HepG2 (cell line): ENCODE measurements around the gene DAB2IP. TPM values are rescaled to one million over a fixed set of nuclear protein-coding genes. Genes with fewer than 3 reads are reported as not detected.

ENCODE experiments used
- ATAC-seq: fragments of 200-7000 bp; cut with Tn5 transposase; 3 replicates; pipeline ENCODE4 v1.9.1; 2020; ENCODE audit warnings: mild to moderate bottlenecking, moderate library complexity
- BruUV-seq: library from RNA; stranded (reverse); fragments of 400-500 nt; replicated peaks from 2 replicates; lab custom pipeline; 2021; lab: Mats Ljungman, UMichigan
- CTCF ChIA-PET: fragments of 300-600 bp; formaldehyde crosslinking; extraction: SDS; loops from one replicate; lab custom pipeline; 2021; ENCODE audit warnings: low total read pairs, inconsistent platforms, low intra/inter-chr PET ratio; lab: Yijun Ruan, JAX
- POLR2A ChIA-PET: fragments of 350-600 bp; sonication (Branson Sonifier 250); formaldehyde crosslinking; loops from one replicate; lab custom pipeline; 2020; ENCODE audit warnings: antibody characterized with exemption, inconsistent platforms; lab: Yijun Ruan, JAX
- DNase-seq: peaks from one replicate; pipeline ENCODE4 v3.0.0-alpha.2; 2015; ENCODE audit warnings: low spot score
- FAIRE-seq: peaks from 3 replicates; lab custom pipeline; 2011; peaks lifted over from hg19 to GRCh38; lab: Jason Lieb, UNC
- H2AFZ ChIP-seq: one replicate; pipeline ENCODE4 v1.6.1; 2011; ENCODE audit warnings: low read length, inconsistent platforms
- H3K27ac ChIP-seq: fragments of 300-600 bp; 3 replicates; pipeline ENCODE4 v1.8.0; 2011; ENCODE audit warnings: mixed run types, mild to moderate bottlenecking, mixed read lengths, low read length, inconsistent platforms; ENCODE audit not compliant: insufficient read depth; ENCODE audit errors: extremely low read length
- H3K27me3 ChIP-seq, 2 experiments: fragments of 200-600 bp in 1 of 2; 2 replicates in 1 of 2; 3 replicates in 1 of 2; pipeline versions ENCODE4 v1.6.0 to v1.8.0; 2011; ENCODE audit warnings: low read length in 2 of 2, mild to moderate bottlenecking in 2 of 2, moderate library complexity in 2 of 2, inconsistent platforms in 1 of 2; ENCODE audit not compliant: insufficient read depth in 2 of 2, control insufficient read depth in 1 of 2
- H3K36me3 ChIP-seq, 2 experiments: fragments of 200-600 bp in 1 of 2; replicated peaks in 1 of 2; 2 replicates in 1 of 2; 3 replicates in 1 of 2; pipeline versions ENCODE4 v1.5.1 to v1.8.0; 2011; ENCODE audit warnings: low read length in 2 of 2, inconsistent platforms in 1 of 2; ENCODE audit not compliant: insufficient read depth in 2 of 2, control insufficient read depth in 1 of 2
- H3K4me1 ChIP-seq: 2 replicates; pipeline ENCODE4 v1.5.1; 2012; ENCODE audit warnings: low read length, inconsistent platforms; ENCODE audit not compliant: insufficient read depth
- H3K4me2 ChIP-seq: 2 replicates; pipeline ENCODE4 v1.6.0; 2011; ENCODE audit warnings: low read depth, low read length, inconsistent platforms
- H3K4me3 ChIP-seq, 3 experiments: fragments of 200-600 bp in 1 of 3; sonication (generic), shearing (Covaris generic) in 1 of 3; replicated peaks in 1 of 3; 2 replicates each; pipeline ENCODE4 v1.5.1; 2011 to 2016; ENCODE audit warnings: low read length in 3 of 3, inconsistent platforms in 2 of 3, low read depth in 2 of 3, mild to moderate bottlenecking in 2 of 3, control low read depth in 1 of 3, mixed read lengths in 1 of 3; ENCODE audit not compliant: insufficient read depth in 1 of 3
- H3K79me2 ChIP-seq: one replicate; pipeline ENCODE4 v1.6.1; 2011; ENCODE audit warnings: low read length, inconsistent platforms; ENCODE audit not compliant: insufficient read depth
- H3K9ac ChIP-seq: 2 replicates; pipeline ENCODE4 v1.6.0; 2011; ENCODE audit warnings: mild to moderate bottlenecking, low read depth, low read length, inconsistent platforms; ENCODE audit not compliant: insufficient read depth
- H3K9me3 ChIP-seq: 2 replicates; pipeline ENCODE4 v1.5.1; 2012; ENCODE audit warnings: mild to moderate bottlenecking, low read length
- H4K20me1 ChIP-seq: 2 replicates; pipeline ENCODE4 v1.6.0; 2011; ENCODE audit warnings: inconsistent platforms, mild to moderate bottlenecking, low read length, moderate library complexity; ENCODE audit not compliant: insufficient read depth
- ZKSCAN5 ChIP-seq: sonication (generic); formaldehyde crosslinking; IDR thresholded peaks from 2 replicates; pipeline ENCODE4 v1.5.1; 2020; ENCODE audit warnings: mild to moderate bottlenecking, missing genetic modification reagents
- ZMYM3 ChIP-seq: sonication (generic); formaldehyde crosslinking; IDR thresholded peaks from 2 replicates; pipeline ENCODE4 v1.5.1; 2020; ENCODE audit warnings: mild to moderate bottlenecking, missing genetic modification reagents
- ZNF646 ChIP-seq: sonication (generic); formaldehyde crosslinking; IDR thresholded peaks from 2 replicates; pipeline ENCODE4 v1.9.0; 2021; ENCODE audit warnings: mild to moderate bottlenecking, missing genetic modification reagents
- WGBS: methylation state at CpG from one replicate; pipeline ENCODE4 v1.1.6; 2017; ENCODE audit warnings: low lambda C conversion rate; 5-methylcytosine and 5-hydroxymethylcytosine counted together
- in situ Hi-C: cut with HindIII; loops from 2 replicates; pipeline ENCODE4 v1.10.0; 2017; ENCODE audit warnings: low pct_unique_long_range_greater_than_20kb; ENCODE audit not compliant: extremely low pct_ligation_motif_present
- intact Hi-C: fragments of 100-400 bp; cut with micrococcal nuclease; formaldehyde crosslinking; loops from one replicate; pipeline ENCODE4 v1.10.0; 2022; ENCODE audit not compliant: unreplicated experiment
- polyA plus RNA-seq, 8 experiments: library from polyadenylated mRNA; depleted of rRNA in 3 of 8; stranded (reverse) in 7 of 8; unstranded in 1 of 8; fragments of >200 nt; fragmentation: Illumina TruSeq in 4 of 8; extraction: Trizol in 4 of 8; gene quantifications; 2 replicates each; pipeline versions ENCODE4 v1.2.1 to v1.2.3, GENCODE V29; 2011 to 2016; ENCODE audit warnings: low read depth in 4 of 8, missing spikeins in 1 of 8, mixed read lengths in 1 of 8; ENCODE audit not compliant: insufficient read depth in 1 of 8
- total RNA-seq, 5 experiments: library from RNA; depleted of rRNA; stranded (reverse); fragments of >200 nt; fragmentation: Illumina TruSeq; extraction: Trizol; gene quantifications; 2 replicates each; pipeline ENCODE4 v1.2.3, GENCODE V29; 2016; ENCODE audit warnings: low read depth in 1 of 5

The DAB2IP gene
- total and polyA plus RNA-seq, 2 of the 13 experiments (the other 11 are each of a cell fraction or from before 2014, with no cell fraction given): 25.3 to 37.9 TPM

DNA sequence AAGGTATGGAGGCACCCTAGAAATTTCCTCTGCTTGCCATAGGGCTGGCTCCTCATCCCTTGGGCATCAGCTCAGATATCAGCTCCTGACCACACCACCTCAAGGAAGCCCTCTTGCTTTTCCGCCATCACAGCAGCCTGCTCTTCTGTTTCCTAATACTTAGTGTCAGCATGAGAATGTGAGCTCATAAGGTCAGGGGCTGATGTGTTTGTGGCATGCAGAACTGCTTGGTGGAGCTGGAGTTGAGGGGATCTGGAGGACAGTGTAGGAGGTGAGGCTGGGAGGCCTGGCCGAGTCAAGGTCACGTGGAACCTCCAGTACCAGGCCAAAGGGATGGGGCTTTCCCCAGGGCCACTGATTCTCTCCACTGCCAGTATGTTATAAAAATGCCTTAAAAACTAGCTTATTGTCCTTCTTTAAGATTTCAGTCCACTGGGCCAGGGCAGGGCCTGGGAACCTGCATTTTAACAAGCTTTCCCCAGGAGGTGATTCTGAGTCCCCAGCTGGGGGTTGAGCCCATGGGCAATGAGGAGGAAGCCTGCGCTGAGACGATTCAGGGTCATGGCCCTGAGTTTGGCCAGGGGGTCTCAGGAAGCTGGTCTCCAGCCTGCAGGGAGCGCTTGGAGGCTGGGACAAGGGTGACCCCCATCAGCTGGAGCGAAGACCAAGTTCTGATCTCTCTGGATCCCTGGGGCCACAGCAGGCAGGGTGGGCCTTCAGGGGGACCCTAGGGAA lies 28.6 kb downstream of the DAB2IP start:
- POLR2A ChIA-PET: no interaction called here
- no peak overlapping the region for H2AFZ ChIP-seq
- intact Hi-C loops: no loop called here
- no peaks in the 10 kb centered on the region for H3K9me3 ChIP-seq
- no peak for DNase-seq
- no TSS peak for BruUV-seq
- no peak for TF ChIP-seq ZMYM3 (CRISPR knock-in tag)
- TF ChIP-seq ZKSCAN5 (CRISPR knock-in tag): peak; percentile 61; the same call in 1 of the 2 replicates
- TF ChIP-seq ZNF646 (CRISPR knock-in tag): no peak
- TF ChIP-seq, all 625 proteins: peak for 1
- CTCF ChIA-PET: no interaction called here
- in situ Hi-C loops: no loop called here
- no peak for FAIRE-seq
- H3K27ac ChIP-seq: no peak overlapping the region
- no peak overlapping the region for H3K4me3 ChIP-seq
- H3K4me2 ChIP-seq: no peak overlapping the region
- H3K4me1 ChIP-seq: peaks cover 22% of the 10 kb centered on the region
- H3K27me3 ChIP-seq: no peaks in the 10 kb centered on the region
- ATAC-seq: no peak
- no peaks in the 10 kb centered on the region; a peak in 1 of 5 replicates for H3K36me3 ChIP-seq
- no peaks in the 10 kb centered on the region for H3K79me2 ChIP-seq
- WGBS: 93% methylated on average over 6 of the region's 7 CpGs
- H3K9ac ChIP-seq: no peak overlapping the region
- no peaks in the 10 kb centered on the region for H4K20me1 ChIP-seq
